DMS 273 treated with DMSO at 0.1 percent for 48 hours (cell line): Measurements from ENCODE around the gene CCR6.

Source experiments
- DNase-seq: peaks from one replicate; lab custom pipeline; 2025; lab: John Stamatoyannopoulos, UW

The CCR6 gene

GRCh38 chr6:167098825-167099225, 24.1 kb upstream of the CCR6 start:
- DNase-seq, result no peak

- DNase-seq, result no peak
Observed at GRCh38 chr6:167099707-167100106, 23.2 kb upstream of the CCR6 start.

- DNase-seq, result no peak
Observed at GRCh38 chr6:167100241-167100674, 22.6 kb upstream of the CCR6 start.

GRCh38 chr6:167102318-167102717, 20.6 kb upstream of the CCR6 start:
- no peak for DNase-seq

GRCh38 chr6:167103041-167103891, 19.6 kb upstream of the CCR6 start:
- no peak for DNase-seq

- DNase-seq, result no peak
Observed at GRCh38 chr6:167104388-167104787, 18.5 kb upstream of the CCR6 start.

- no peak for DNase-seq
Observed at GRCh38 chr6:167105060-167105459, 17.8 kb upstream of the CCR6 start.

- DNase-seq, result no peak
Observed at GRCh38 chr6:167106406-167106805, 16.5 kb upstream of the CCR6 start.

GRCh38 chr6:167107787-167108186, 15.1 kb upstream of the CCR6 start:
- DNase-seq, result no peak

GRCh38 chr6:167108278-167108677, 14.6 kb upstream of the CCR6 start:
- DNase-seq, result no peak

- no peak for DNase-seq
Observed at GRCh38 chr6:167109651-167110050, 13.2 kb upstream of the CCR6 start.

GRCh38 chr6:167111597-167111996, 11.3 kb upstream of the CCR6 start:
- DNase-seq, result no peak

GRCh38 chr6:167112421-167112820, 10.5 kb upstream of the CCR6 start:
- no peak for DNase-seq

GRCh38 chr6:167113047-167113754, 9.7 kb upstream of the CCR6 start:
- no peak for DNase-seq

GRCh38 chr6:167113935-167114910, 8.7 kb upstream of the CCR6 start:
- no peak for DNase-seq

- DNase-seq, result no peak
Observed at GRCh38 chr6:167115054-167115453, 7.8 kb upstream of the CCR6 start.

GRCh38 chr6:167116109-167116837, 6.6 kb upstream of the CCR6 start:
- DNase-seq, result no peak

GRCh38 chr6:167116838-167117228, 6.1 kb upstream of the CCR6 start:
- no peak for DNase-seq

GRCh38 chr6:167118006-167118405, 4.9 kb upstream of the CCR6 start:
- DNase-seq, result no peak

- DNase-seq, result no peak
Observed at GRCh38 chr6:167118839-167119238, 4.1 kb upstream of the CCR6 start.
